Peyer's patch (tissue), 4 donors: Measurements from ENCODE around the gene HK3. TPM values are rescaled to one million over a fixed set of nuclear protein-coding genes. Genes with fewer than 3 reads are reported as not detected.

Source experiments
- DNase-seq, 3 donors: peaks; one replicate each; pipeline ENCODE4 v3.0.0-alpha.2; 2017 to 2019
- H3K27ac ChIP-seq, 4 donors: fragments of 200-600 bp; sonication (generic); one replicate each; pipeline ENCODE4 v1.5.1; 2016 to 2019
- H3K27me3 ChIP-seq, 2 donors: fragments of 200-600 bp; sonication (generic); one replicate each; pipeline ENCODE4 v1.5.1; 2019
- H3K36me3 ChIP-seq, 3 donors: fragments of 200-600 bp; sonication (generic); one replicate each; pipeline ENCODE4 v1.5.1; 2016 to 2019
- H3K4me1 ChIP-seq, 4 donors: fragments of 200-600 bp; sonication (generic); one replicate each; pipeline ENCODE4 v1.5.1; 2016 to 2019
- H3K4me3 ChIP-seq, 4 donors: fragments of 200-600 bp; sonication (generic); 1 replicate in 3 of 4; 2 replicates in 1 of 4; pipeline ENCODE4 v1.5.1; 2016 to 2019; ENCODE audit warnings: mild to moderate bottlenecking in 1 of 4
- H3K9me3 ChIP-seq, 4 donors: fragments of 200-600 bp; sonication (generic); one replicate each; pipeline ENCODE4 v1.5.1; 2016 to 2019; ENCODE audit warnings: mild to moderate bottlenecking in 1 of 4
- CTCF ChIP-seq, 6 experiments: fragments of 450-650 bp in 4 of 6; fragments of 200-600 bp in 2 of 6; sonication (generic) in 1 of 6; IDR thresholded peaks; one replicate each; pipeline ENCODE4 v1.5.1; 2017 to 2019; ENCODE audit warnings: antibody characterized with exemption in 6 of 6, mild to moderate bottlenecking in 3 of 6, moderate library complexity in 1 of 6
- POLR2A ChIP-seq, 2 donors: fragments of 450-650 bp; IDR thresholded peaks; one replicate each; pipeline ENCODE4 v1.5.1; 2017; ENCODE audit warnings: antibody characterized with exemption in 2 of 2, mild to moderate bottlenecking in 2 of 2, moderate library complexity in 2 of 2
- total RNA-seq, 4 donors: library from RNA; depleted of rRNA; stranded (reverse); fragments of >200 nt; gene quantifications; one replicate each; pipeline ENCODE4 v1.1.0, GENCODE V29; 2016

HK3 gene
- total RNA-seq, 4 donors from 2014 or later, result 1.6 to 7.4 (median 3.6) TPM

GRCh38 chr5:176844281-176844680 is 54.9 kb downstream of the HK3 start:
- DNase-seq, result no peak

GRCh38 chr5:176843673-176844072 is 55.5 kb downstream of the HK3 start:
- no peak for TF ChIP-seq CTCF (IDR thresholded peaks at IDR 0.05)
- no peak for TF ChIP-seq POLR2A (IDR thresholded peaks at IDR 0.05)
- Histone ChIP-seq H3K4me1 (no peaks in the 10 kb centered on the region), H3K27ac (no peak overlapping the region), H3K36me3 (no peaks in the 10 kb centered on the region), H3K27me3 (no peaks in the 10 kb centered on the region), H3K4me3 (no peak overlapping the region), H3K9me3 (no peaks in the 10 kb centered on the region)
- no peak for DNase-seq

More at GRCh38 chr5:176844281-176844680, 54.9 kb downstream of the HK3 start:
- Histone ChIP-seq H3K4me1 (no peaks in the 10 kb centered on the region), H3K27me3 (no peaks in the 10 kb centered on the region), H3K4me3 (no peak overlapping the region), H3K36me3 (no peaks in the 10 kb centered on the region), H3K27ac (no peak overlapping the region), H3K9me3 (no peaks in the 10 kb centered on the region)
- no peak for TF ChIP-seq POLR2A (IDR thresholded peaks at IDR 0.05)
- TF ChIP-seq CTCF (IDR thresholded peaks at IDR 0.05), result no peak

- H3K27me3 ChIP-seq, result no peaks in the 10 kb centered on the region
- H3K9me3 ChIP-seq, result no peaks in the 10 kb centered on the region
- TF ChIP-seq POLR2A (IDR thresholded peaks at IDR 0.05) (no peak), CTCF (IDR thresholded peaks at IDR 0.05) (no peak)
These were observed 61.4 kb downstream of the HK3 start for GRCh38 chr5:176837707-176838115.

GRCh38 chr5:176836811-176837706 is 62.1 kb downstream of the HK3 start:
- Histone ChIP-seq H3K4me1 (no peaks in the 10 kb centered on the region), H3K4me3 (no peak overlapping the region), H3K27ac (no peak overlapping the region), H3K27me3 (no peaks in the 10 kb centered on the region), H3K36me3 (no peaks in the 10 kb centered on the region), H3K9me3 (no peaks in the 10 kb centered on the region)
- DNase-seq, result no peak
- no peak for TF ChIP-seq CTCF (IDR thresholded peaks at IDR 0.05)
- TF ChIP-seq POLR2A (IDR thresholded peaks at IDR 0.05), result no peak

More at GRCh38 chr5:176837707-176838115, 61.4 kb downstream of the HK3 start:
- peak; percentile 33 to 79 (median 78) for DNase-seq
- Histone ChIP-seq H3K36me3 (no peaks in the 10 kb centered on the region), H3K4me3 (no peak overlapping the region), H3K27ac (no peak overlapping the region), H3K4me1 (no peaks in the 10 kb centered on the region)

GRCh38 chr5:176835918-176836317 is 63.2 kb downstream of the HK3 start:
- DNase-seq, result no peak
- H3K36me3 ChIP-seq, result no peaks in the 10 kb centered on the region
- H3K4me1 ChIP-seq, result no peaks in the 10 kb centered on the region
- H3K9me3 ChIP-seq, result no peaks in the 10 kb centered on the region
- H3K4me3 ChIP-seq, result no peak overlapping the region
- TF ChIP-seq CTCF (IDR thresholded peaks at IDR 0.05) (no peak), POLR2A (IDR thresholded peaks at IDR 0.05) (no peak)
- H3K27ac ChIP-seq, result no peak overlapping the region
- no peaks in the 10 kb centered on the region for H3K27me3 ChIP-seq
